GM18907 (cell line): ENCODE data around the gene TPST2.
"Not testable (repeated sequence)": the region's sequence is repeated elsewhere in the genome, so short reads cannot be mapped to it uniquely, and the experiment has no call there.

Experiments used
- ATAC-seq: cut with Tn5 transposase; IDR thresholded peaks from one replicate; pipeline ENCODE4 v1.9.1; 2021; ENCODE audit warnings: mild to moderate bottlenecking, moderate library complexity; ENCODE audit not compliant: unreplicated experiment

The TPST2 gene

GRCh38 chr22:26589845-26590736, at the start of gene TPST2:
Gene TPST2 (minus strand): TSS chr22:26590132. CDS start chr22:26541630, 48,502 bp downstream.
- peak; percentile 58 for ATAC-seq

GRCh38 chr22:26636296-26636695, 46.4 kb upstream of the TPST2 start:
- no peak for ATAC-seq

- ATAC-seq: no peak
Measured at GRCh38 chr22:26635117-26635516, 45.2 kb upstream of the TPST2 start.

- ATAC-seq: no peak
Measured at GRCh38 chr22:26634189-26634588, 44.3 kb upstream of the TPST2 start.

GRCh38 chr22:26632422-26633155, 42.7 kb upstream of the TPST2 start:
- no peak for ATAC-seq

- no peak for ATAC-seq
Measured at GRCh38 chr22:26631282-26631681, 41.4 kb upstream of the TPST2 start.

GRCh38 chr22:26629988-26630761, 40.2 kb upstream of the TPST2 start:
- ATAC-seq: no peak

- ATAC-seq: no peak
Measured at GRCh38 chr22:26624803-26625202, 34.9 kb upstream of the TPST2 start.

GRCh38 chr22:26623984-26624383, 34.1 kb upstream of the TPST2 start:
- ATAC-seq: no peak

GRCh38 chr22:26621663-26622062, 31.7 kb upstream of the TPST2 start, which contains the start of gene CRYBA4:
Gene CRYBA4 (plus strand): TSS chr22:26621963. CDS start chr22:26622597, 634 bp downstream.
- no peak for ATAC-seq

GRCh38 chr22:26620197-26620596, 30.3 kb upstream of the TPST2 start:
- ATAC-seq: no peak

GRCh38 chr22:26619510-26619909, 29.6 kb upstream of the TPST2 start:
- ATAC-seq: no peak

- ATAC-seq: no peak
Measured at GRCh38 chr22:26618455-26618854, 28.5 kb upstream of the TPST2 start.

GRCh38 chr22:26617271-26618199, 27.6 kb upstream of the TPST2 start, which contains the start of gene CRYBB1:
Gene CRYBB1 (minus strand): TSS chr22:26618027. CDS start chr22:26616319, 1,708 bp downstream.
- ATAC-seq: no peak

- no peak for ATAC-seq
Measured at GRCh38 chr22:26616650-26617049, 26.7 kb upstream of the TPST2 start.

GRCh38 chr22:26615830-26616435, 26.0 kb upstream of the TPST2 start:
- ATAC-seq: no peak

- ATAC-seq: peak; percentile 54
Measured at GRCh38 chr22:26615149-26615548, 25.2 kb upstream of the TPST2 start.

GRCh38 chr22:26614322-26614721, 24.4 kb upstream of the TPST2 start:
- no peak for ATAC-seq

- not testable (repeated sequence) for ATAC-seq
Measured at GRCh38 chr22:26613753-26614152, 23.8 kb upstream of the TPST2 start.
